Panc1 (cell line): ENCODE results near the gene SCCPDH. TPM values are rescaled to one million over a fixed set of nuclear protein-coding genes. Genes with fewer than 3 reads are reported as not detected.

Source experiments
- ATAC-seq: fragments of 200-7000 bp; cut with Tn5 transposase; 2 replicates; pipeline ENCODE4 v1.9.1; 2020; ENCODE audit warnings: mild to moderate bottlenecking, moderate library complexity
- BruUV-seq: library from RNA; stranded (reverse); fragments of 400-500 nt; replicated peaks from 2 replicates; lab custom pipeline; 2021; lab: Mats Ljungman, UMichigan
- CTCF ChIA-PET: fragments of 300-600 bp; sonication (Branson Sonifier 250); formaldehyde crosslinking; loops from one replicate; lab custom pipeline; 2022; ENCODE audit warnings: antibody characterized with exemption; lab: Charles Lee
- POLR2A ChIA-PET: fragments of 300-600 bp; sonication (Branson Sonifier 250); formaldehyde crosslinking; loops from one replicate; lab custom pipeline; 2022; ENCODE audit warnings: antibody characterized with exemption; lab: Charles Lee
- DNase-seq: peaks from one replicate; pipeline ENCODE4 v3.0.0-alpha.2; 2010; ENCODE audit warnings: low read depth, low spot score
- H3K27ac ChIP-seq: 2 replicates; pipeline ENCODE4 v1.5.1; 2011; ENCODE audit warnings: mild to moderate bottlenecking, low read length, inconsistent platforms
- H3K27me3 ChIP-seq: fragments of 200-500 bp; sonication (Bioruptor generic); 2 replicates; pipeline ENCODE4 v1.6.0; 2014; ENCODE audit warnings: low read length, inconsistent platforms; ENCODE audit not compliant: control insufficient read depth, insufficient read depth
- H3K36me3 ChIP-seq: fragments of 200-500 bp; sonication (Bioruptor generic); 2 replicates; pipeline ENCODE4 v1.5.1; 2014; ENCODE audit warnings: inconsistent platforms, mild to moderate bottlenecking, low read length, moderate library complexity; ENCODE audit not compliant: control insufficient read depth, insufficient read depth
- H3K4me1 ChIP-seq: 2 replicates; pipeline ENCODE4 v1.5.1; 2011; ENCODE audit warnings: inconsistent platforms, mild to moderate bottlenecking, low read length, moderate library complexity; ENCODE audit not compliant: control insufficient read depth, insufficient read depth
- H3K4me3 ChIP-seq, 2 experiments: 2 replicates each; pipeline ENCODE4 v1.5.1; 2011 to 2012; ENCODE audit warnings: low read depth in 2 of 2, low read length in 2 of 2, mild to moderate bottlenecking in 2 of 2, inconsistent platforms in 1 of 2, moderate library complexity in 1 of 2
- H3K9me3 ChIP-seq: fragments of 200-500 bp; sonication (Bioruptor generic); 2 replicates; pipeline ENCODE4 v1.5.1; 2014; ENCODE audit warnings: low read depth, mild to moderate bottlenecking, inconsistent platforms, low read length, moderate library complexity; ENCODE audit not compliant: control insufficient read depth, insufficient read depth
- CTCF ChIP-seq: fragments of 450-650 bp; IDR thresholded peaks from 2 replicates; pipeline ENCODE4 v1.5.1; 2017; ENCODE audit warnings: mild to moderate bottlenecking
- POLR2AphosphoS5 ChIP-seq: IDR thresholded peaks from 2 replicates; pipeline ENCODE4 v1.6.1; 2012; ENCODE audit warnings: mild to moderate bottlenecking, low read depth, low read length, moderate library complexity
- REST ChIP-seq, 2 experiments: IDR thresholded peaks; 2 replicates each; pipeline ENCODE4 v1.6.1; 2011 to 2012; ENCODE audit warnings: low read depth in 2 of 2, control low read depth in 1 of 2, low read length in 1 of 2, mild to moderate bottlenecking in 1 of 2, moderate library complexity in 1 of 2; ENCODE audit not compliant: insufficient read depth in 1 of 2
- SIN3A ChIP-seq: IDR thresholded peaks from 2 replicates; pipeline ENCODE4 v1.6.1; 2012; ENCODE audit warnings: low read depth, mild to moderate bottlenecking, low read length, moderate library complexity, borderline replicate concordance; ENCODE audit not compliant: insufficient read depth
- TCF7L2 ChIP-seq: IDR thresholded peaks from 2 replicates; pipeline ENCODE4 v1.6.1; 2011; ENCODE audit warnings: mild to moderate bottlenecking, low read depth, low read length, inconsistent platforms
- in situ Hi-C: cut with HindIII; loops from 2 replicates; pipeline ENCODE4 v1.10.0; 2016; ENCODE audit warnings: low sequenced_read_pairs, low pct_unique_long_range_greater_than_20kb
- intact Hi-C: fragments of 100-400 bp; cut with micrococcal nuclease; formaldehyde crosslinking; loops from one replicate; pipeline ENCODE4 v1.10.0; 2022; ENCODE audit not compliant: unreplicated experiment
- total RNA-seq: library from RNA; stranded (reverse); gene quantifications from one replicate; pipeline ENCODE4 v1.2.1, GENCODE V29; 2021; ENCODE audit not compliant: unreplicated experiment

SCCPDH gene
- total RNA-seq, 1 experiment from 2014 or later = 40.2 TPM

DNA sequence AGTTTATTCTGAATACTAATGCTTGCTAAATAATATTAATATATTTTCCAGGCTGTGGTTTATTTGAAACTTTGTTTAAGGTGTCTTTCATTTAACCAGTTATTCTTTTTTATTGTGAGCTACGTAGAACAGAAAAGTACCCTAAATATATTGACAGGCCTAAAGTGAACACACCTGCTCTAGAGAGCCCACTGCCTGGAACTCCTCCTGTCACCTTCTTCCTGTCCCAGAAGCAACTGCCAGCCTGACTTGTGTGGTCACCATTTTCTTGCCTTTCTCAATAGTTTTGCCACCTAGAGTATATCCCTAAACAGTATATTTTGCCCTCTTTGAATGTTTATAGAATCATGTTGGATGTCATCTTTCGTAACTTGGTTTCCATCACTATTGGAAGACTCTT, 48.5 kb downstream of the SCCPDH start:
- ATAC-seq (no peak), DNase-seq (no peak)
- intact Hi-C loops = no loop called here
- BruUV-seq = no TSS peak
- no peaks in the 10 kb centered on the region for H3K27me3 ChIP-seq
- no peak overlapping the region for H3K27ac ChIP-seq
- ChIA-PET CTCF (no interaction called here), POLR2A (no interaction called here)
- H3K4me3 ChIP-seq = no peak overlapping the region
- no peaks in the 10 kb centered on the region for H3K9me3 ChIP-seq
- in situ Hi-C loops = no loop called here
- peaks cover 2% of the 10 kb centered on the region; the same call in 1 of the 2 replicates for H3K36me3 ChIP-seq
- TF ChIP-seq REST (IDR thresholded peaks at IDR 0.05; ENCODE audit: insufficient read depth in 1 of 2, low read depth in 2 of 2, low read length in 1 of 2) = no peak
- TF ChIP-seq SIN3A = no peak
- no peak for TF ChIP-seq TCF7L2
- TF ChIP-seq CTCF = no peak
- no peak for TF ChIP-seq POLR2AphosphoS5
- H3K4me1 ChIP-seq = no peaks in the 10 kb centered on the region

- ChIA-PET POLR2A (interaction anchor here (0.6 kb wide), 1 partner anchor 9 kb away, joined by 4 read pairs; no protein-coding TSS in a partner anchor), CTCF (no interaction called here)
- H3K27ac ChIP-seq = no peak overlapping the region
- no peaks in the 10 kb centered on the region for H3K9me3 ChIP-seq
- no peak for ATAC-seq
- no peaks in the 10 kb centered on the region for H3K27me3 ChIP-seq
- no TSS peak for BruUV-seq
- no peak for TF ChIP-seq TCF7L2
- TF ChIP-seq SIN3A = no peak
- no peak for TF ChIP-seq REST (IDR thresholded peaks at IDR 0.05; ENCODE audit: insufficient read depth in 1 of 2, low read depth in 2 of 2, low read length in 1 of 2)
- no peak for TF ChIP-seq POLR2AphosphoS5
- TF ChIP-seq CTCF = no peak
- no peaks in the 10 kb centered on the region for H3K4me1 ChIP-seq
- DNase-seq = no peak
- in situ Hi-C loops (no loop called here), intact Hi-C loops (no loop called here)
- no peak overlapping the region for H3K4me3 ChIP-seq
- H3K36me3 ChIP-seq = peaks cover 2% of the 10 kb centered on the region; the same call in 1 of the 2 replicates
Measured at GRCh38 chr1:246773213-246773641, 49.0 kb downstream of the SCCPDH start.
